ENCODE results near the gene MTARC1.

MTARC1 gene

DNA sequence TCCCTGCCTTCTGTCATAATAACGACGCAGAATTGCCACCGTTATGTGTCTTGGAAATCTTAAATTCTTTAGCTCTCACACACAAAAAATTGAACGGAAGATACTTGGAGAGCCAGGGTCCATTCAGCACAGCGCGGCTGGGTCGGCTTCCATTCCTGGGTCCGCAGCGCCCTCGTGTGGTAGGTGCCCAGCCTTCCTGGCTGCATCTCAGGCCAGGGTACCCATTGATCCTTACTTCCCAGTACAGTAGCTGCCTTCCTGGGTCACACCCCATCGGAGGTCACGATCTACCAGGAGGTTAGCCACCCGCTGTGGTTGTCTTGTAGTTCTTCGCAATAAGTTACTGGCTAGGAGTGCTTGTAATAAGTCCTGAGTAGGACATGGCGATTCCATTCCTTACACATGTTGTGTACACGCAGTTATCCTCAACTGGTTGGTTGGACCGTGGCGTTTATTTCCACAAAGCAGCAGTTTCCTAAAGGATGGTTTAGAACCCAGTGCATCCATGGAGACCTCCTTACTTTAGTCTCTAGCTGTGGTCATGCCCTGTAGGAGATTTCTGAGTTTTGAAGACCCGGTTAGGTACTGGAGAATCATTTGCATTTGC is 9.9 kb upstream of the MTARC1 start:
- no peak overlapping the region for H3K4me3 ChIP-seq (replicated peaks; ENCODE audit: insufficient read depth, low read length)
- TF ChIP-seq, protein P1, sequence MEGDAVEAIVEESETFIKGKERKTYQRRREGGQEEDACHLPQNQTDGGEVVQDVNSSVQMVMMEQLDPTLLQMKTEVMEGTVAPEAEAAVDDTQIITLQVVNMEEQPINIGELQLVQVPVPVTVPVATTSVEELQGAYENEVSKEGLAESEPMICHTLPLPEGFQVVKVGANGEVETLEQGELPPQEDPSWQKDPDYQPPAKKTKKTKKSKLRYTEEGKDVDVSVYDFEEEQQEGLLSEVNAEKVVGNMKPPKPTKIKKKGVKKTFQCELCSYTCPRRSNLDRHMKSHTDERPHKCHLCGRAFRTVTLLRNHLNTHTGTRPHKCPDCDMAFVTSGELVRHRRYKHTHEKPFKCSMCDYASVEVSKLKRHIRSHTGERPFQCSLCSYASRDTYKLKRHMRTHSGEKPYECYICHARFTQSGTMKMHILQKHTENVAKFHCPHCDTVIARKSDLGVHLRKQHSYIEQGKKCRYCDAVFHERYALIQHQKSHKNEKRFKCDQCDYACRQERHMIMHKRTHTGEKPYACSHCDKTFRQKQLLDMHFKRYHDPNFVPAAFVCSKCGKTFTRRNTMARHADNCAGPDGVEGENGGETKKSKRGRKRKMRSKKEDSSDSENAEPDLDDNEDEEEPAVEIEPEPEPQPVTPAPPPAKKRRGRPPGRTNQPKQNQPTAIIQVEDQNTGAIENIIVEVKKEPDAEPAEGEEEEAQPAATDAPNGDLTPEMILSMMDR (IDR thresholded peaks at IDR 0.05; ENCODE audit: insufficient read depth, low read length) = peak; percentile 95
- TF ChIP-seq SPI1 (IDR thresholded peaks at IDR 0.05; ENCODE audit: borderline replicate concordance, low read depth) = no peak
- peak; percentile 51 to 77 for DNase-seq (ENCODE audit: low read depth in 1 of 2, low spot score in 1 of 2)
- no peaks in the 10 kb centered on the region for H3K27me3 ChIP-seq (ENCODE audit: insufficient read depth, poor library complexity, severe bottlenecking)
- H3K27ac ChIP-seq (replicated peaks) = no peak overlapping the region

DNA sequence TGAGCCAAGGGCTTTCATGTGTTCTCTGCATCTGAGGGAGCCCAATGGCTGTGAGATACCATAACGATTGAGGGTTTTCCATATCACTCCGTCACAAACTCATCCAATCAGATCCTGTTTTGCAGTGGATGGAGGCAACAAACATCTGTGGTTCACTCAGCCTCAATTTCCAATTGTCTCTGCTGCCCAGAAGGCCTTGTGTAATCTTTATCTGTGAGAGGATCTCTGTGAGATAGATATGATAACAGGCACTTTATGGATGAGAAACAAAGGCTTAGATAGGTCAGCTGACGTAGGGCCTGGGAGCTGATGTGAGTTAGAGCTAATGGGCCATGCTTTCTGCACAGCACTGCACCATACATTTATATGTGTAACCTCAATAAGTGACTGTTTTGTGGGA is 3.3 kb upstream of the MTARC1 start:
- DNase-seq (ENCODE audit: low read depth in 1 of 2, low spot score in 1 of 2) = no peak
- H3K27ac ChIP-seq (replicated peaks) = no peak overlapping the region
- no peak overlapping the region for H3K4me3 ChIP-seq (replicated peaks; ENCODE audit: insufficient read depth, low read length)
- TF ChIP-seq SPI1 (IDR thresholded peaks at IDR 0.05; ENCODE audit: borderline replicate concordance, low read depth) (no peak), GABPA (IDR thresholded peaks at IDR 0.05; ENCODE audit: low read depth) (no peak), POLR2AphosphoS5 (IDR thresholded peaks at IDR 0.05; ENCODE audit: low read depth) (no peak), REST (IDR thresholded peaks at IDR 0.05; ENCODE audit: insufficient replicate concordance, low read depth) (no peak)
- TF ChIP-seq, protein P1 (IDR thresholded peaks at IDR 0.05; ENCODE audit: insufficient read depth, low read length) = no peak
- no peaks in the 10 kb centered on the region for H3K27me3 ChIP-seq (ENCODE audit: insufficient read depth, poor library complexity, severe bottlenecking)

GRCh38 chr1:220784751-220785150 is 2.0 kb upstream of the MTARC1 start:
- TF ChIP-seq SPI1 (IDR thresholded peaks at IDR 0.05; ENCODE audit: borderline replicate concordance, low read depth) (no peak), GABPA (IDR thresholded peaks at IDR 0.05; ENCODE audit: low read depth) (no peak), REST (IDR thresholded peaks at IDR 0.05; ENCODE audit: insufficient replicate concordance, low read depth) (no peak), POLR2AphosphoS5 (IDR thresholded peaks at IDR 0.05; ENCODE audit: low read depth) (no peak)
- TF ChIP-seq, protein P1 (IDR thresholded peaks at IDR 0.05; ENCODE audit: insufficient read depth, low read length) = no peak
- H3K27me3 ChIP-seq (ENCODE audit: insufficient read depth, poor library complexity, severe bottlenecking) = no peaks in the 10 kb centered on the region
- H3K4me3 ChIP-seq (replicated peaks; ENCODE audit: insufficient read depth, low read length) = no peak overlapping the region
- DNase-seq (ENCODE audit: low read depth in 1 of 2, low spot score in 1 of 2) = no peak
- H3K27ac ChIP-seq (replicated peaks) = no peak overlapping the region
